ENCODE results near the gene TRIM40. TPM values are rescaled to one million over a fixed set of nuclear protein-coding genes. Genes with fewer than 3 reads are reported as not detected.

The TRIM40 gene
- total RNA-seq, 1 donor from 2014 or later, result not detected

- H3K27ac Mint-ChIP-seq, result no peak overlapping the region
- H3K36me3 Mint-ChIP-seq (ENCODE audit: low read depth), result no peaks in the 10 kb centered on the region
- H3K4me1 Mint-ChIP-seq (ENCODE audit: low read depth), result peaks cover 14% of the 10 kb centered on the region
- intact Hi-C loops (cut with micrococcal nuclease), result no loop called here
- H3K4me3 Mint-ChIP-seq (ENCODE audit: low read depth), result no peak overlapping the region
- no peak for DNase-seq (ENCODE audit: low spot score)
- H3K27me3 Mint-ChIP-seq (ENCODE audit: low read depth), result peaks cover 13% of the 10 kb centered on the region
- H3K9me3 Mint-ChIP-seq, result no peaks in the 10 kb centered on the region
Observed at GRCh38 chr6:30155520-30156261, 19.8 kb downstream of the TRIM40 start.

GRCh38 chr6:30156262-30156599, 20.3 kb downstream of the TRIM40 start:
- Mint-ChIP-seq H3K4me1 (ENCODE audit: low read depth) (peaks cover 14% of the 10 kb centered on the region), H3K27me3 (ENCODE audit: low read depth) (peaks cover 13% of the 10 kb centered on the region), H3K4me3 (ENCODE audit: low read depth) (no peak overlapping the region), H3K36me3 (ENCODE audit: low read depth) (no peaks in the 10 kb centered on the region), H3K27ac (no peak overlapping the region), H3K9me3 (no peaks in the 10 kb centered on the region)
- intact Hi-C loops (cut with micrococcal nuclease), result no loop called here
- no peak for DNase-seq (ENCODE audit: low spot score)

- no peaks in the 10 kb centered on the region for H3K9me3 Mint-ChIP-seq
Observed at GRCh38 chr6:30156774-30157173, 20.8 kb downstream of the TRIM40 start.

GRCh38 chr6:30157581-30157980, 21.6 kb downstream of the TRIM40 start:
- Mint-ChIP-seq H3K36me3 (ENCODE audit: low read depth) (no peaks in the 10 kb centered on the region), H3K9me3 (no peaks in the 10 kb centered on the region), H3K4me3 (ENCODE audit: low read depth) (no peak overlapping the region), H3K27ac (no peak overlapping the region), H3K4me1 (ENCODE audit: low read depth) (peaks cover 12% of the 10 kb centered on the region), H3K27me3 (ENCODE audit: low read depth) (peaks cover 10% of the 10 kb centered on the region)
- no peak for DNase-seq (ENCODE audit: low spot score)
- intact Hi-C loops (cut with micrococcal nuclease), result no loop called here

More at GRCh38 chr6:30156774-30157173, 20.8 kb downstream of the TRIM40 start:
- Mint-ChIP-seq H3K4me3 (ENCODE audit: low read depth) (no peak overlapping the region), H3K4me1 (ENCODE audit: low read depth) (peaks cover 12% of the 10 kb centered on the region), H3K27me3 (ENCODE audit: low read depth) (peaks cover 13% of the 10 kb centered on the region), H3K36me3 (ENCODE audit: low read depth) (no peaks in the 10 kb centered on the region), H3K27ac (no peak overlapping the region)
- no peak for DNase-seq (ENCODE audit: low spot score)
- intact Hi-C loops (cut with micrococcal nuclease), result no loop called here

- no peak overlapping the region for H3K27ac Mint-ChIP-seq
- no peaks in the 10 kb centered on the region for H3K9me3 Mint-ChIP-seq
- peaks cover 12% of the 10 kb centered on the region for H3K4me1 Mint-ChIP-seq (ENCODE audit: low read depth)
- no peak for DNase-seq (ENCODE audit: low spot score)
- peaks cover 8% of the 10 kb centered on the region for H3K27me3 Mint-ChIP-seq (ENCODE audit: low read depth)
- intact Hi-C loops (cut with micrococcal nuclease), result no loop called here
- H3K36me3 Mint-ChIP-seq (ENCODE audit: low read depth), result no peaks in the 10 kb centered on the region
- H3K4me3 Mint-ChIP-seq (ENCODE audit: low read depth), result no peak overlapping the region
Observed at GRCh38 chr6:30157999-30158398, 22.1 kb downstream of the TRIM40 start.

GRCh38 chr6:30158475-30159040, 22.6 kb downstream of the TRIM40 start:
- no peak for DNase-seq (ENCODE audit: low spot score)
- H3K27me3 Mint-ChIP-seq (ENCODE audit: low read depth), result peaks cover 4% of the 10 kb centered on the region
- H3K4me3 Mint-ChIP-seq (ENCODE audit: low read depth), result no peak overlapping the region
- H3K9me3 Mint-ChIP-seq, result no peaks in the 10 kb centered on the region
- no peak overlapping the region for H3K27ac Mint-ChIP-seq
- no peaks in the 10 kb centered on the region for H3K36me3 Mint-ChIP-seq (ENCODE audit: low read depth)
- peaks cover 13% of the 10 kb centered on the region for H3K4me1 Mint-ChIP-seq (ENCODE audit: low read depth)
- intact Hi-C loops (cut with micrococcal nuclease), result no loop called here

- DNase-seq (ENCODE audit: low spot score), result peak; percentile 6
- intact Hi-C loops (cut with micrococcal nuclease), result no loop called here
- Mint-ChIP-seq H3K27me3 (ENCODE audit: low read depth) (peaks cover 3% of the 10 kb centered on the region), H3K4me3 (ENCODE audit: low read depth) (no peak overlapping the region), H3K9me3 (no peaks in the 10 kb centered on the region), H3K27ac (no peak overlapping the region), H3K36me3 (ENCODE audit: low read depth) (no peaks in the 10 kb centered on the region), H3K4me1 (ENCODE audit: low read depth) (peaks cover 17% of the 10 kb centered on the region)
Observed at GRCh38 chr6:30160008-30160784, 24.3 kb downstream of the TRIM40 start.

GRCh38 chr6:30160785-30161531, 25.0 kb downstream of the TRIM40 start, which contains the start of gene TRIM10:
TSS of gene TRIM10 (minus strand) at chr6:30161211. CDS start at chr6:30160858, 353 bp downstream.
- no peaks in the 10 kb centered on the region for H3K9me3 Mint-ChIP-seq
- intact Hi-C loops (cut with micrococcal nuclease), result no loop called here
- no peak within 1 kb of the TSS for H3K27ac Mint-ChIP-seq
- peaks cover 17% of the 10 kb centered on the region for H3K4me1 Mint-ChIP-seq (ENCODE audit: low read depth)
- no peaks in the 10 kb centered on the region for H3K36me3 Mint-ChIP-seq (ENCODE audit: low read depth)
- H3K27me3 Mint-ChIP-seq (ENCODE audit: low read depth), result no peaks in the 10 kb centered on the region
- DNase-seq (ENCODE audit: low spot score), result no peak
- no peak within 1 kb of the TSS for H3K4me3 Mint-ChIP-seq (ENCODE audit: low read depth)

- Mint-ChIP-seq H3K9me3 (no peaks in the 10 kb centered on the region), H3K4me3 (ENCODE audit: low read depth) (no peak overlapping the region), H3K36me3 (ENCODE audit: low read depth) (no peaks in the 10 kb centered on the region), H3K27ac (no peak overlapping the region), H3K27me3 (ENCODE audit: low read depth) (no peaks in the 10 kb centered on the region), H3K4me1 (ENCODE audit: low read depth) (peaks cover 25% of the 10 kb centered on the region)
- intact Hi-C loops (cut with micrococcal nuclease), result no loop called here
- no peak for DNase-seq (ENCODE audit: low spot score)
Observed at GRCh38 chr6:30162265-30163089, 26.5 kb downstream of the TRIM40 start.

- Mint-ChIP-seq H3K4me1 (ENCODE audit: low read depth) (peaks cover 27% of the 10 kb centered on the region), H3K9me3 (no peaks in the 10 kb centered on the region), H3K27me3 (ENCODE audit: low read depth) (peaks cover 2% of the 10 kb centered on the region), H3K27ac (no peak within 1 kb of the TSS), H3K36me3 (ENCODE audit: low read depth) (no peaks in the 10 kb centered on the region), H3K4me3 (ENCODE audit: low read depth) (no peak within 1 kb of the TSS)
- intact Hi-C loops (cut with micrococcal nuclease), result no loop called here
- peak; percentile 18 for DNase-seq (ENCODE audit: low spot score)
Observed at GRCh38 chr6:30163090-30163917, 27.4 kb downstream of the TRIM40 start, which contains the start of gene TRIM15. TSS of gene TRIM15 (plus strand) at chr6:30163546. CDS start at chr6:30163685, 139 bp downstream.

GRCh38 chr6:30163918-30164654, 28.1 kb downstream of the TRIM40 start:
- Mint-ChIP-seq H3K27ac (no peak overlapping the region), H3K4me1 (ENCODE audit: low read depth) (peaks cover 23% of the 10 kb centered on the region), H3K9me3 (no peaks in the 10 kb centered on the region), H3K36me3 (ENCODE audit: low read depth) (no peaks in the 10 kb centered on the region), H3K27me3 (ENCODE audit: low read depth) (peaks cover 3% of the 10 kb centered on the region), H3K4me3 (ENCODE audit: low read depth) (no peak overlapping the region)
- DNase-seq (ENCODE audit: low spot score), result peak; percentile 6
- intact Hi-C loops (cut with micrococcal nuclease), result no loop called here
